Measurements from ENCODE around the gene RHEB.

The RHEB gene

GRCh38 chr7:151501676-151502075 lies 18.0 kb downstream of the RHEB start:
- no peak for DNase-seq

- DNase-seq, result no peak
These were observed 21.2 kb downstream of the RHEB start for GRCh38 chr7:151498495-151498894.

GRCh38 chr7:151497306-151497871 lies 22.3 kb downstream of the RHEB start:
- no peak for DNase-seq

- DNase-seq, result no peak
These were observed 24.3 kb downstream of the RHEB start for GRCh38 chr7:151495360-151495759.

DNA sequence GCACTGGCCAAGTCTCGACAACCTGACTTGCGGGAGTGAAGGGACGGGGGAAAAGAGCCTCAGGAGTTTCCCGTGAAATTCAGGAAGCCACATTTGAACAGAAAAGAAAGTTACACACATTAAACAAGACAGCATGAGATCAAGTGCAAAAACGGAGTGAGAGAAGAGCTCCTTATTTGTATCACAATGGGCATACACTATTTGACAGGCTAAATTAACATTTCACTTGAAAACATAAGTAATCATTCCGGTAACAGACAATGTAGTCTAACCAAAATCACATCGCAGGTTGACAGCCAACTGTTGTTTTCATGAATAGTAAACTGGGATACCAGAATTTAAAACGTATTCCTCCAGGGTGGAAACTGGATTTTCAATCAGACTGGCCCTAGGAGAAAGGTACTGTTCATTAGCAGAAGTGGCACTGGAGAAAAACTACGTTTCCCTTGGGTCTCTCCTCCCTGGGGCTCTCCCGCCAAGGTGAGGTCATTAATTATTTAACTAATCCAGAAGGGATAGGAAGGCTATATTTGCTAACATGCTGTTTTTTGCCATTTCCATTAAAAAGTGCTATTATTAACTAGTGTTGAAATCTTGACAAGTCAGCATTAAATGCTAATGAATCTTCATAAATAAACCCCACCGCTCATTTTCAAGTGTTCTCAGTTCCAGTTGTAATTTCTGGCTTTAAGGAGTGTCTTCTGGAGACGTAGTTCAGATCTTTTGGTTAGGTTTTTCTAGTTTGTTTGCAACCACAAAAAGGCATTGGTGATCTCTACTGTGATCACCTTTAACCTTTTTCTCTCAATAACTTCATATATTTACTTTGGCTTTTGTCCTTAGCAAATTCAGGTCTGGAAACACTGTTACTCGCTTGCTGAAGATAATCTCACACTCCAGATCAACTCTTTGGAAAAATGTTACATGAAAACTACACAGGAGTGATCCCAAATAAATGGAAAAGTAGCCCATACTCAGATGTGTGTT lies 25.1 kb downstream of the RHEB start:
- DNase-seq, result no peak

- DNase-seq, result no peak
These were observed 26.6 kb downstream of the RHEB start for GRCh38 chr7:151493083-151493482.

DNA sequence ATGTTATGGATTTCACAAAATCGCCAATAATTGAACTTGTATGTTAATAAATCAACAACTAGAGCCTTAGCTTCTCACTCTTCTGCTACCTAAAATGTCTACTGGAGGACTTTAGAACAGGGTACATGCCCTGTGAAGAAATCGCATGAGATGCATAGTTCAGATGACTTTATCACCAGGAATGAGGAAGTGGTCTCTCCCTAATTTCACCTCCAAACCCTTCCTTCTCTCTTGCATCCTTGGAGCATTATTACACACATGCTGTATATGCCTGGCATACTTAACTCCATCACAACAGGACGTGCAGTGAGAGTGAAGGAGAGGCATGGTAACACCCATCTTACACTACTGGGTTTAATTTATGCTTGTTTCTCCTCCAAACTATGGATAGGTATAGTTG lies 27.8 kb downstream of the RHEB start:
- no peak for DNase-seq

DNA sequence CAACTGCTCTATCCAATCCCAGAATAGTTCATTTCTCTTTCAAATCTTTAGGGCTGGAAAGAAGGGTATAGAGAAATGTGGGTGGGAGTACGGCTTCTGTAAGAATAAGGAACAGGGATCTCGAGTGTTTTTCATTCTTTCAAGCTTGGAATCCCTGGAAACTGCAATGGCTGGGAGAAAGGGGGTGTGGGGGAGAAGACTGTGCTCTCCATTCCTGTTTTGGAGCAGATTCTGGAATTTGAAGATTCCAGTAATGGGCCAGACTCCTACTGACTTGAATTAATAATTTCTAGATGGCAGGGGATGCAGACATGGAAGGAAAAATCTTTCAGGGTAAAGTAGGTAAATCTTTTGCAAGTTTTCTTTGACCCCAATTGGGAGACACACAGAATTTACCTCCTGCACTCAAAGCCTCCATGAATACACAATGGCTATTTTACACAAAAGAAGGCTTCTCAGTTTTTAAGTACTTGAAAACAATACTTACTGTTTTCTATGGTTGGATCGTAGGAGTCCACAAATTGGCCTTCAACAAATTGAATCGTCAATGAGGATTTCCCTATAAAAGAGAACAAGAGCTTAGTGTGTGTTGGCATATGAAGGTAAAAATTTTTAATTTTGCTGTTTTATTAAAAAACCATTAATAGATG lies 29.1 kb downstream of the RHEB start:
- no peak for DNase-seq

DNA sequence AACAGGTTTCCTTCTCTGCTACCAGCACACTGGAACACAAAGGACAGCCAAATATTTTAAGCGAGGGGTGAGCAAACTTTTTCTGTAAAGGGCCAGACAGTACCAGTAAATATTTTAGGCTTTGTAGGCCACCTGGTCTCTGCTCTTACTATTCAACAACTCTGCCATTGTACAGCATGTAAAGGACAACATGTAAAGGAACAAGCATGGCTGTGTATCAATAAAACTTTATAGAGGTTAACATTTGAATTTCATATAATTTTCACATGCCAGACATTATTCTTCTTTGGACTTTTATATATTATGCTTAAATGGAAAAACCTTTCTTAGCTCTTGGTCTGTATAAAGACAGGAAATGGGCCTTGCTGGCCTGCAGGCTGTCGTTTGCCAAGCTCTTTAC lies 30.2 kb downstream of the RHEB start:
- no peak for DNase-seq

GRCh38 chr7:151488096-151488495 lies 31.6 kb downstream of the RHEB start:
- DNase-seq, result no peak

DNA sequence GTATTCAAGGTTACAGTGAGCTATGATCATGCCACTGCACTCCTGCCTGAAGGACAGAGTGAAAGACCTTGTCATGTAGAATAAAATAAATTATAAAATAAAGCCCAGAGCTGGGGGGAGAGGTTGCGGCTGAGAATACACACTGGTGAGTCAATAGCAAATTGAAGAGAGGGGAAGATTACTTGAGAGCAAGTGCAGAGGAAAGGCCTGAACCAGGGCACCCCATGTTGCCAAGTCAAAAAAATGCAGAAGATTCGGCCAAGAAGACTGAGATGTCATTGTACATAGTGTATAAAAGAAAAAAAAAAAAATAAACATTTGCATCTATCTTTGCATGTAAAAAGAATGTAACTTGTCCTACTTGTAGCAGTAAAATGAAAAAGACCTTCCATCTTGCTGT lies 32.5 kb downstream of the RHEB start:
- DNase-seq, result no peak

- DNase-seq, result no peak
These were observed 33.6 kb downstream of the RHEB start for GRCh38 chr7:151486074-151486473.

- DNase-seq, result no peak
These were observed 34.6 kb downstream of the RHEB start for GRCh38 chr7:151484971-151485707.

- no peak for DNase-seq
These were observed 36.0 kb downstream of the RHEB start for GRCh38 chr7:151483711-151483983.

DNA sequence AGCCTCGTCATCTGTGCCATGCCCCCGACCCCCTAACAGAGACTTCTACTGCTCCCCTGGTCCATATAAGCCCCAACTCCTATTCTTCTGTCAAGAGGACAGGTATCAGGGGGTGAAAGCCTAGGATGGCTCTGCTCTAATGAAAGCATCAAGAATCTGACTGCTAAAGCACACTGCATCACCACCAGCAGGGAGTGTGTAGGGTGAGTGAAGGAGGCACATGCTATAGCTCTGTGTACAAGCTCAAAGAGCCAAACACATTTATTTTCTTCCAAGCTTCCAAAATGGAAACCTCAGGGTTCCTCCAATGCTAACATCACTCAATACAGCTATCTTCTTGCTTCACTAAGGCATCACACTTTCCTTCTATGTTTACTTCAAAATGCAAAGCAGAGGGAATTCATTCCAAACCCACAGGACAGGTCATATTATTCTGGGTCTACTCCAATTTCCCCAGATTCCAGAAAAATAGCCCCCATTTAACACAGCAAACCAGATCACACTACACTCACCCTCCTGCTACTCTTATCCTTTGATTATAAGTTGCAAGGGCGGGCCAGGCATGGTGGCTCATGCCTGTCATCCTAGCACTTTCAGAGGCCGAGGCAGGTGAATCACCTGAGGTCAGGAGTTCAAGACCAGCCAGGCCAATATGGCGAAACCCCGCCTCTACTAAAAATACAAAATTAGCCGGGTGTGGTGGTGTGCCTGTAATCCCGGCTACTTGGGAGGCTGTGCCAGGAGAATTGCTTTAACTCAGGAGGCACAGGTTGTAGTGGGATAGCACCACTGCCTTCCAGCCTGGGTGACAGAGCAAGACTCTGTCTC lies 36.6 kb downstream of the RHEB start:
- DNase-seq, result no peak

DNA sequence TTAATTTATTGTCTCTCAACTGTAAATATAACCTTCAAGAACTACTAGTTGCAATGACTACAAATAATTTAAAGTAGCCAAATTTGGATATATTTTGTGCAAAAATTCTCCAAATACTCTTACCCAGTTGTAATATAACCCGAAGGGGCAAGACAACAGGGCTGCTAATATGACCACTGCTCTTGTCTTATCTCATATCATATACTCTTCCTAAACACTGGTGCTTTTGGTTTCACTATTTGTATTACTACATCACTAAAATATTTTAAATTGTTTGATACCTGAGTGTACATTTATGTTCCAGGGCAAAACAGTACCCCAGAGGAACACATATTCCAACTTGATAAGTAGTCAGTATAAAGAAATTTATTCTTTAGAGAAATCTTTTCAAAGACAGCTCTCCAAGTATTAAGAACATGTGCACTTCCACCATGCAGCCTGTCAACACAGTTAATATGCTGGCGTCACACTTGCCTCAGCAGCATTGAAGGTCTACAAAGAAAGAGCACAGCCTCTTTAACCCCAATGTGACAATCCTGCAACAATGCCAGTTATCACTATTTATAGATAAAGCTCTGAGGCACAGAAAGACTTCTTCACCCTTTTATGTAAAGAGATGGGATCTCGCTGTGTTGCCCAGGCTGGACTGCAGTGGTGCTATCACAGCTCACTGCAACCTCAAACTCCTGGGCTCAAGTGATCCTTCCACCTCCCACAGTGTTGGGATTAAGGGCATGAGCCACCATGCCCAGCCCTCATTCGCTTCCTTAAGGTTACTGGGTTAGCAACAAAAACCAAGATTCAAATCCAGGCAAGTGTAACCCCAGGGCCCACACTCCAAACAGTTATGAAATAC lies 37.8 kb downstream of the RHEB start:
- DNase-seq, result no peak

GRCh38 chr7:151477867-151478266 lies 41.8 kb downstream of the RHEB start:
- DNase-seq, result no peak

- no peak for DNase-seq
These were observed 46.9 kb downstream of the RHEB start for GRCh38 chr7:151472644-151473380.

DNA sequence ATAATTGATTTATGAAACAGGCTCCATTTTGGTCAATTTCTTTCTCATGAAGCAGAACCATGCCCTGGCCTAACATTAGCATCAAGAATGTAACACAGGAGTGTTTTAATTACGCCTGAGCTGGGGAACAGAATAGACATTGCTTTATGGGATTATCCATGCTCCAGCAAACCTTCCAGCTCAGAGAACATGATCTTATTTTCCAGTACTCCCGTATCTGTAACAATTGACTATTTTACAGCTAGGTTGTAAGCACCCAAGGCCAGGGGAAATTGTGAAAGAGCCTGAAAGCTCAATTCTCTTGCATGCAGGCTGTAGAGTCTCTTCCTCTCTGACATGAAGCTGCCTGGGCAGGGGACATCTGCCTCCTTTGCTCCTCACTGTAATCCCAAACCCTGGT lies 49.0 kb downstream of the RHEB start:
- DNase-seq, result no peak

- no peak for DNase-seq
These were observed 50.4 kb downstream of the RHEB start for GRCh38 chr7:151469281-151469680.

Measured in NK-92 treated with Interleukin-12 subunit alpha and Interleukin-12 subunit beta, amount 100 ng/mL, for 24 hours (cell line).